Stimulated activated CD4-positive, alpha-beta T cell treated with anti-CD3 and anti-CD28 coated beads, TNF-alpha, amount 100 ng/mL, for 1 hour (primary cell): ENCODE results near the gene TRPM5.
A peak's percentile ranks its signal among the peaks of the same experiment; 100 is the strongest.

Experiments
- DNase-seq, 3 donors: peaks; one replicate each; pipeline ENCODE4 v3.0.0-alpha.2; 2020; ENCODE audit warnings: low read depth in 3 of 3, low spot score in 1 of 3

TRPM5 gene

DNA sequence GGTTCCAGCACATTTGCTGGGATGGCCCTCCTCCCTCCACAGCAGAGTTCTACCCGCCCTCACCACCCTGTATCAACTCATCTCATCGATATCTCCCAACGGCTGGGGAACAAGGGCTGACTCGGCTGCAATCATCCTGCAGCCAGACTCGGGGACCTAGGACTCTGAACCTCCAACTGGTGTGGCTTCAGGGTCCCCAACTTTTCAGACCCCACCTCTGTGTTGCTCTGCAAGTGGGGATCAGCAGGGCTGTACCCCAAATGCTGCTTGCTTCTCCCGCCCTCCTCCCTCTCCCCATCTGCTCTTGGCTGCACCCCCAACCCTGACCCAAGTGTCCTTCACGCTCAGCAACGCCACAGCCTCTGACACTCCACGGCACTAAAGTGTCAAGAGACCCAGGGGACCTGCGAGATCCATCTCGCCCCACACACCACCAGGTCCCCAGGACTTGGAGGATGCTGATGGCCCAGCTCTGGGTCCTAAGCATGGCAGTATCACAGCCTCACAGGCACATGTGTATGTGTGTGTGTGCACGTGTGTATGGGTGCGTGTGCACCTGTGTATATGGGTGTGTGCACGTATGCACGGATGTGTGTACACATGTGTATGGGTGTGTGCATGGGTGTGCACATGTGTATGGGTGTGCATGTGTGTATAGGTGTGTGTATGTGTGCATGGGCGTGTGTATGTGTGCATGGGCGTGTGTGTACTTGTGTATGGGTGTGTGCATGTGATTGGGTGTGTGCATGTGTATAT, 26.9 kb upstream of the TRPM5 start:
- no peak for DNase-seq

DNA sequence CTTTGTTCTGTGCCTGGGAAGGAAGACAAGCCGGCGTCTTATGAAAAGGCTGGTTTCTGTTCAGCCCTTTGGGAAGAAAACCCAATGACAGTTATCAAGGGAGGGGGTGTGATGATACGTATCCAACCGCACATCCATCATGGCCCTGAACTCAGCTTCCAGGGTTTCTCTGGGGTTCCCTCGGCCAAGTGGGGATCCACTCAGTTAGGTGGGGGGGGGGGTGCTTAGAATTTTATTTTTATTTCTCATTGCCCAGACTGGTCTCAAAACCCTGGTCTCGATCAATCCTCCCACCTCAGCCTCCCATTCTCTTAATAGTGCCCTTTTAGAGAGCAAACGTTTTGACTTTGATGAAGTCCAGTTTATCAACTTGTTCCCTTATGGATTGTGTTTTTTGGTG, 26.2 kb upstream of the TRPM5 start:
- DNase-seq = no peak

DNA sequence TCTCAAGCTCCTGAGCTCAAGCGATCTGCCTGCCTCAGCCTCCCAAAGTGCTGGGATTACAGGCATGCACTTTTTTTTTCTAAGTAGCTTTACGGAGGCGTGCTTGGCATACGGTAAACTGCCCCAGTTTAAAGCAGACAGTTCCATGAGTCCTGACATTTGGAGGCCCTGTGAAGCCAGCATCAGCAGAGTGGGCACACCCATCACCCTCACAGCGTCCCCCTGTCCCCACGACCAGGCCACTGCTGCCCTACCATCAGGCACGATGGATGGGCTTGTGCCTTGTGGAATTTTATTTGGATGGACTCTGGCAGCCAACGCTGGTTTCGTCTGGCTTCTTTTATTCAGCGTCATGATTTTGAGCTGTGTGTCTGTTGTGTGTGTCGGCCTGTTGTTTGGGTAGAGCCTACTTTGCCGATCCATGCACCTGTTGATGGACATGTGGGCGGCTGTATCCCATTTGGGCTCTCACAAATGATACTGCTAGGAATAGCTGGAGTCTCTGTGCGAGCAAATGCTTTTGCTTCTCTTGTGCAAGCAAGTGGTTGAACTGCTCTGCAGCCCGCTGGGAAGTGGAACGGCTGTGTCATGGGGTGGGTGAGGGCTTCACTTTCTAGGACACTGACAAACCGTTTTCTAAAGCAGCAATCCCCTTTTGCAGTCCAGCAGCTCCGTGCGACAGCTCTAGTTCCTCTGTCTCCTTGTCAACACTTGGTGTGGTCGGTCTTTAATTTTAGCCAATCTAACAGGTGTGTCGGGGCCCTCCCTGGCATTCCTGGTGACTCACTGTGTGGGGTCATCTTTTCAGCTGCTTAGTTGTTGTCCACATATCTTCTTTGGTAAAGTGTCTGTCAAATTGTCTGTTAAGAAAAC, 24.3 kb upstream of the TRPM5 start:
- DNase-seq = no peak

GRCh38 chr11:2467695-2468055, 23.4 kb upstream of the TRPM5 start:
- DNase-seq = no peak

- peak in 2 of 3 donors; percentile 19 to 20 for DNase-seq
Observed at GRCh38 chr11:2466869-2467694, 22.8 kb upstream of the TRPM5 start.

DNA sequence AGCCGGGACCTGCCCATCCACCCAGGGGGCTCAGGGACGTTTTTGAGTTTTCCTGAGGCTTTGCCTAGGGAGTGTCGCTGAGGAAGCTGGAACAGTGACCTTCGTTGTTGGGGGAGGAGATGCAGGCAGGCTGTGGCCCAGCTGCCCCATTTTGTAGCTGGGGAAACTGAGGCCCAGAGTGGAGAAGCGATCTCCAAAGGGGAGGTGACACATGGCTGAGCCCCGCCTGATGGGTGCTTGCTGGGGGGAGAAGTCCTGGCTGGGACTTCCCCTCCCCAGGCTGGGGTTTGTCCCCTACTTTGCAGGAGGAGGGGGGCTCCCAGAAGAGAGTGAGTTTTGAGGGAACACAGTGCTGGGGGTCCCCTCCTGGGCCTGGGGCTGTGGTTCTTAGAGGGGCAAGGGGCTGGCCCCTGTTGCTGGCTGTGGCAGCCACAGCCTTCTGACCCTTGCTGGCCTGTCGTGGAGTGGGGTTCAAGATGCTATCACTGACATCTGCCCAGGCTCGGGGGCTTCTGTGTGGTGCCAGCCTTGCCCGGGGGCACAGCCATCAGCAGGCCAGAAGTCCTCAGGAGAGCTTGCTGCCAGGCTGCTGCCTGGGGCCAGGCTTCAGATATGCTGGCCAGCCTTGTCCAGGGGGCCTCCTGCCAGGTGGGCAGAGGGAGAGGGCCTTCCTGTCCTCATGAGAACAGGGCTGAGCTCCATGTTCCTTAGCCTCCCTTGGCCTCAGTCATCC, 21.9 kb upstream of the TRPM5 start:
- no peak for DNase-seq

GRCh38 chr11:2465202-2466068, 21.1 kb upstream of the TRPM5 start:
- no peak for DNase-seq

DNA sequence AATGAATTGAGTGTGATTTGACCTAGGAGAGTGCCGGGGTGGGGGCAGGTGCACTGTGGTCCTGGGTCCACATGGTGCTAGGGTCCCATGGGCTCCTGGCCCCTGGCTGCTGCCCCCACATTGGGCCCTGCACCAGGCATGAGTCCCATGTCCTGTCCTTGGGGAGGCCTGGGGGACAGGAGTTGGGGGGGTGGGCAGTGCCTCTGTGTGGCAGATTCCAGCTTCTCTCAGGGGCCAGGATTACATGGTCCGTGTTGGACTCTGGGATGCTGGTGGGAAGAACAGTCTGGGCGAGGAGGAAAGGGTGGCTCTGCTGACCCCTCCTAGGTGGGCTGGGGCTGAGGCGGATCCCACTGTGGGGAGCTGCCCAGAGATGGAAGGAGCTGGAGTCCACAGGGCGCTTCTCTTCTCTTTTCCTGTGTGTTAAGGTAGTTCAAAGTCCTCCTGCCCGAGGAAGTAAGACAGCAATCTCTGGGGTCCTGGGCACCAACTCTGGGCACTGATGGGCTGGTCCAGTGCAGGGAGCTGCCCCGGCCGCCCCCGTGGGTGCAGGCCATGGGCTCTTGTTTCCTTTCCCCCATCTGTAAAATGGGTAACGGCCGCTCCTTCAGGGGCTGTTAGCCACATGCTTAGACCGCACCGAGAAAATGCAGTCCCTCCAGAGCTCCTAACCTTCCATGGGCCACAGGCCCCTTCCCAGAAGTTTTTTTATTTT, 20.3 kb upstream of the TRPM5 start:
- DNase-seq = no peak

GRCh38 chr11:2463766-2464277, 19.5 kb upstream of the TRPM5 start:
- DNase-seq = no peak

DNA sequence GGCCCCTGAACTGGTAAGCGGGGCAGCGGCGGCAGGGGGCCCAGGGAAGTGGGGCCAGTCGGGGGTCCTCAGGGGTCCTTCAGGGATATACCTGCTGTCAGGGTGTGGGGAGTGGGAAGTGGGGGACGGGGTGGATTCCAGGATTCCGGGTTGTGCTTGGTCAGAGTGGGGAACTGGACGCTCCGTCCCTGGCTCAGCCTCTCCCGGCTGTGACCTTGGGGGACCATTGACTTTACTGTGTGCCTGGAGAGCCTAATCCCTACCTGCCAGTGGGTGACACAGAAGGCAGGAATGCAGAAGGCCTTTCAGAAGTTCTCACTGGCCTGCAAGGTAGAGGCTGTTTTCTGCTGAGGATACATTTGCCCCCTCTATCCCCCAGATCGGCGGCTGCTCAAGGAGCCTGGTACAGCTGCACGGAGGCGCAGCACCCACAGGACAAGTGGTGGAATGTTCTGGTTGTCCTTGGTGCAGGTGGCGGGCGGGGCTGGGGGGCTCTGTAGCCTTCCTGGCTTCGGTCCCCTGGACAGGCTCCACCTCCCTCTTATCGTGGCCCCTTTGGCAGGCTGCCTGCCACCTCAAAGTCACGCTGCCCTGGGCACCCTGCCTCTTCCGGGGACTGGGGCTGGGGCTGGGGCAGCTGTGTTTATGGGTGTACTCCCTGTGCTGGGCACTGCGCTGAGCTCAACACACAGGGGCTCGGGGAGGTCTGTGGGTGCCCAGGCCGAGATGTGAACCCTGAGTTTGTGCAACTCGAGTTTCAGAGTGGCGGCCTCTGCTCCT, 18.9 kb upstream of the TRPM5 start:
- no peak for DNase-seq

DNA sequence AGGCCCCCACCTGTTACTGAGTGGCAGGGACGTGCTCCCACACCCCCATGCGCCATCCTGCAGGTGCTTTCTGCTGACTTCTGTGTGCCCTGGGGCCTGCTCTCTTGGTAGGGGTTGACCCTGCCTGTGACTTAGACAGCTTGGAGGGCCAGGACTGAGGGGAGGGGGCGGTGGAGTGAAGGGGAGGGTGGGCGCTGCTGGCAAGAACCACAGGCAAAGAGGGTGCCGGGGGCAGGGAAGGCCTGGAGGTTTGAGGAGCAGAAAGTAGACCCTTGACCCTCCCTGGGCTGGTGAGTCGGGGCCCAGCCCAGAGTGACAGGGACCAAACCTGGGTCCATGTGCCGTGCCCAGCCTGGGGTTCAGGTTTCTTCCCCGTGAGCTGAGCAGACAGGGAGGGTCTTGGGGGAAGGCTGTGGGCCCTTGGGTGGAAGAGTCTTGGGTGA, 18.2 kb upstream of the TRPM5 start:
- DNase-seq = no peak

- DNase-seq = no peak
Observed at GRCh38 chr11:2461956-2462542, 17.7 kb upstream of the TRPM5 start.

DNA sequence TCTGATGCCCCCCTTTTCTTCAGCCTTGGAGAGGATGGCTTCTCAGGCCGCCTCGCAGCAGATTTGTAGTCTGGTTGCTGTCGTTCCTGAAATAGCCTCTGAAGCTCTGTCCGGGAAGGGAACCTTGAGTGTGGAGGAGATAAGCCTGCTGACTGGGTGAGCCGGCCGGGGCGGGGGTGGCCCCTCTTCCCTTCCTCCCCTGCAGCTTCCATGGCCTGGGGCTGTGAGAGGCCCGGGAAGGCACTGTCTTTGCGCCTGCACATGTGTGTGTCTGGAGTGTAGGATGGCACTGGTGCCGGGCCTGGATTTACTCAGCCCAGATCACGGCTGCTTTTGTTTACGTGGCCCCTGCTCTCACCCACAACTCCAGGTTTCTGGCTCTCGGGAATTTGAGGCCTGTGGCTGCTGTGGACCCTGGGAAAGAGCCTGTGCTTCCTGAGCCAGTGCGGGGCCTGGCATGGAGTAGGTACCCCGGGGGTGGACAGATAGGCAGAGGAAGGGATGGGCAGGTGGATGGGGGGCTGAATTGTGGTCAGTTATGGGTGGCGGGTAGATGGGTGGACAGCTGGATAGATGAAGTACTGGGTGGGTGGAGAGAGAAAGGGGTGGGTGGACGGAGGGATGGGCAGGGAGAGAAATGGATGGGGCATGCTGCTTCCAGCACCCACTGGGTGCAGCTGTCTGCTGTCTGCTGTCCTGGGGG, 17.1 kb upstream of the TRPM5 start:
- DNase-seq = no peak

DNA sequence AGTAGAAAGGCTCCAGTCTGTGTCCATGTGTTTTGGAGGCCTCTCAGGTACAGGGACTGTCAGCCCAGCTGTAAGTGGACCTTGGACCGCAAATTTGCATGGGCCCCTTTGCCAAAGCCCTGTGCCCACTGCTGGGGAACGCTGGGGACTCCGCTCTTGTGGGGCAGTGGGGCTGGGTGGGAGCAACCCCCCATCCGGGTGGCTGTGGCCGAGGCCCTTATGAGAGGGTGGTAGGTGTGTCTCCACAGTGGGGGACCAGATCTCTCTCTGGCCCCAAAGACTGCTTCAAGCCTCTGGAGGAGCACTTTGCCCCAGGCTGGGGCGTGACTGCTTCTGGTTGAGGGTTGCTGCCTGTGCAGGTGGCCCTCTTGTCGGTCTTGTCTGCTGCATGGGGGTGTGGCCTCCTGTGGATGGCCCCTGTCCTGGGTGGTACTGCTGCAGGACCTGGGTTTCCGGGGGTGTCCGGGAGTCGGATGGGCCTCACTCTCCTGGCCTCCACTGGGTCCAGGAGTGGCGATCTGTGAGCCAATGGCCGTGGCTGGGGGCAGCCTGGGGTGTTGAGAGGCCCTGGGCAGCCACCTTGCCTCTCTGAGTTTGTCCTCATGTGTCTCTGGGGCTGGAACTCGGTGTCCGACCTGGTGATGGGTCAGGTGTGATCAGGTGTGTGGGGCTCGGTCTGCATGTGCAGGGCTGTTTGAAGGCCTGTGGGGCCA, 16.4 kb upstream of the TRPM5 start:
- no peak for DNase-seq

- no peak for DNase-seq
Observed at GRCh38 chr11:2459796-2460531, 15.7 kb upstream of the TRPM5 start.
